22Rv1 (cell line): ENCODE measurements around the gene UROD.
"Not testable (repeated sequence)": the region's sequence is repeated elsewhere in the genome, so short reads cannot be mapped to it uniquely, and the experiment has no call there.

Source experiments
- H3K27ac ChIP-seq: fragments of 450-650 bp; 2 replicates; pipeline ENCODE4 v1.5.1; 2017
- ZFX ChIP-seq: fragments of 450-650 bp; IDR thresholded peaks from 2 replicates; pipeline ENCODE4 v1.6.1; 2017; ENCODE audit warnings: antibody characterized with exemption, borderline replicate concordance
- TF ChIP-seq, protein P1 (sequence below): fragments of 450-650 bp; IDR thresholded peaks from 2 replicates; pipeline ENCODE4 v1.5.1; 2017; ENCODE audit warnings: mild to moderate bottlenecking

UROD gene

DNA sequence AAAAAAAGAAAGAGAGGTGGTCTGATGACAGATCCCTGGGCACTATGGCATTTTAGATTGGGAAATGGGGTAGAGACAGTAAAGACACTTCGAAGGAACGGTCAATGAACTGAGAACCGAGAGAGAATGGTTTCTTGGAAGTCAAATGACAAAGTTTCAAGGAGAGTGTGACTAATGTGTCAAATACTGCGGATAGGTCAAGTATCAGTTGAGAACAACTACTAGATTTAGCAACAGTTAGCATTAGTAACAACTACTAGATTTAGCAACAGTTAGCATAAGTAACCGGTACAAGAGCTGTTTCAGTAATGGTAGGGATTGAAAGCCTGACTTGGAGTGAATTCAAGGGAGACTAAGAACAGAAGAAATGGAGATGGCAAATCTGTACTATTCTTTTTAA, 35.0 kb downstream of the UROD start:
- no peak overlapping the region for H3K27ac ChIP-seq
- TF ChIP-seq, protein P1, sequence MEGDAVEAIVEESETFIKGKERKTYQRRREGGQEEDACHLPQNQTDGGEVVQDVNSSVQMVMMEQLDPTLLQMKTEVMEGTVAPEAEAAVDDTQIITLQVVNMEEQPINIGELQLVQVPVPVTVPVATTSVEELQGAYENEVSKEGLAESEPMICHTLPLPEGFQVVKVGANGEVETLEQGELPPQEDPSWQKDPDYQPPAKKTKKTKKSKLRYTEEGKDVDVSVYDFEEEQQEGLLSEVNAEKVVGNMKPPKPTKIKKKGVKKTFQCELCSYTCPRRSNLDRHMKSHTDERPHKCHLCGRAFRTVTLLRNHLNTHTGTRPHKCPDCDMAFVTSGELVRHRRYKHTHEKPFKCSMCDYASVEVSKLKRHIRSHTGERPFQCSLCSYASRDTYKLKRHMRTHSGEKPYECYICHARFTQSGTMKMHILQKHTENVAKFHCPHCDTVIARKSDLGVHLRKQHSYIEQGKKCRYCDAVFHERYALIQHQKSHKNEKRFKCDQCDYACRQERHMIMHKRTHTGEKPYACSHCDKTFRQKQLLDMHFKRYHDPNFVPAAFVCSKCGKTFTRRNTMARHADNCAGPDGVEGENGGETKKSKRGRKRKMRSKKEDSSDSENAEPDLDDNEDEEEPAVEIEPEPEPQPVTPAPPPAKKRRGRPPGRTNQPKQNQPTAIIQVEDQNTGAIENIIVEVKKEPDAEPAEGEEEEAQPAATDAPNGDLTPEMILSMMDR = no peak
- no peak for TF ChIP-seq ZFX

GRCh38 chr1:45051005-45051772, 39.1 kb downstream of the UROD start:
- TF ChIP-seq, protein P1 = no peak
- no peak for TF ChIP-seq ZFX
- no peak overlapping the region for H3K27ac ChIP-seq

GRCh38 chr1:45057542-45057941, 45.5 kb downstream of the UROD start:
- TF ChIP-seq ZFX = no peak
- TF ChIP-seq, protein P1 = no peak
- no peak overlapping the region for H3K27ac ChIP-seq

GRCh38 chr1:45059829-45060228, 47.8 kb downstream of the UROD start:
- TF ChIP-seq ZFX = no peak
- TF ChIP-seq, protein P1 = no peak

DNA sequence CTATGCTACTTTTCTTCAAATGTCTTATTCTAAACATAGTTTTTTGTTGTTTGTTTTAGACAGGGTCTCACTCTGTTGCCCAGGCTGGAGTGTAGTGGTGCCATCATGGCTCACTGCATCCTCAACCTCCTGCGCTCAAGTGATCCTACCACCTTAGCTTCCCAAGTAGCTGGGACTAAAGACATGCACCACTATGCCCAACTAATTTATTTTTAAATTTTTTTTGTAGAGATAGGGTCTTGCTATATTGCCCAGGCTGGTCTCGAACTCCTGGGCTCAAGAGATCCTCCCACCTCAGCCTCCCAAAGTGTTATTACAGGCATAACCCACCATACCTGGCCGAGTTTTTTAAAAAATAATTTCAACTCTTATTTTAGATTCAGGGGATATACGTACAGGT, 50.4 kb downstream of the UROD start:
- H3K27ac ChIP-seq = not testable (repeated sequence)

More at GRCh38 chr1:45059829-45060228, 47.8 kb downstream of the UROD start:
- no peak overlapping the region for H3K27ac ChIP-seq

DNA sequence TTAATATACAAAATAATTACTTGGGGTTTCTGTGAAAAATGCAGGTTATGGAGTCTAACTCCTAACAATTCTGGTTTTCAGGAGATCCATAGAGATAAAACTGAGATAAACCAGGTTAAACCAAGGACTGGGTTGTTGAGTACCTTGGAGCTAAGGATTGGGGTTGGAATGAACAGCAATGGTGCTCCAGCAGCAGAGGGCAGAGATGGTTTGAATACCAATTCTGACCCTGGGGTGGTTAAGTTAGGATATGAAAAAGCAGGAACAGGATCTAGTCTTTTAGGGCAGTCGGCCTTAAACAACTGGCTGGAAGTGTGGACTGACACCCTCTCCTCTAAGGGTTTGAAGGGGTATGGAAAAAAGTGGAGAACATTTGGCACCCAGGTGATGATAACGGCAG, 53.0 kb downstream of the UROD start:
- TF ChIP-seq ZFX = no peak
- TF ChIP-seq, protein P1 = no peak
- H3K27ac ChIP-seq = no peak overlapping the region
